SK-N-SH (cell line): Measurements from ENCODE around the gene HAGHL. TPM values are rescaled to one million over a fixed set of nuclear protein-coding genes. Genes with fewer than 3 reads are reported as not detected.

Source experiments
- CTCF ChIA-PET: fragments of 300-600, 350-600 bp; formaldehyde crosslinking; extraction: SDS; loops from one replicate; lab custom pipeline; 2021; lab: Yijun Ruan, JAX
- POLR2A ChIA-PET: fragments of 350-600 bp; sonication (Branson Sonifier 250); formaldehyde crosslinking; extraction: SDS; loops from one replicate; lab custom pipeline; 2020; ENCODE audit warnings: antibody characterized with exemption, inconsistent platforms; lab: Yijun Ruan, JAX
- DNase-seq: peaks from one replicate; pipeline ENCODE4 v3.0.0; 2012
- H2AFZ ChIP-seq: fragments of 200-600 bp; sonication (generic); 2 replicates; pipeline ENCODE4 v1.8.1; 2016; ENCODE audit warnings: antibody characterized with exemption, mild to moderate bottlenecking, low read depth
- H3F3A ChIP-seq: fragments of 200-600 bp; sonication (generic); replicated peaks from 2 replicates; pipeline ENCODE3; 2016; ENCODE audit warnings: antibody characterized with exemption, mild to moderate bottlenecking; ENCODE audit not compliant: insufficient read depth
- H3K27ac ChIP-seq, 2 experiments: fragments of 200-500 bp in 1 of 2; fragments of 200-600 bp in 1 of 2; sonication (Bioruptor generic) in 1 of 2; sonication (generic), shearing (Covaris generic) in 1 of 2; 2 replicates each; pipeline versions ENCODE4 v1.5.1 to v1.6.1; 2014 to 2016; ENCODE audit warnings: low read depth in 2 of 2, inconsistent platforms in 1 of 2, low read length in 1 of 2, mild to moderate bottlenecking in 1 of 2, mixed read lengths in 1 of 2
- H3K27me3 ChIP-seq: fragments of 200-600 bp; sonication (generic), shearing (Covaris generic); 2 replicates; pipeline ENCODE4 v1.6.1; 2016; ENCODE audit warnings: mixed run types; ENCODE audit not compliant: insufficient read depth
- H3K36me3 ChIP-seq, 2 experiments: fragments of 200-500 bp in 1 of 2; fragments of 200-600 bp in 1 of 2; sonication (Bioruptor generic) in 1 of 2; sonication (generic) in 1 of 2; replicated peaks in 1 of 2; 2 replicates each; pipeline versions ENCODE3 to v1.5.1; 2014 to 2016; ENCODE audit warnings: low read length in 1 of 2, mild to moderate bottlenecking in 1 of 2; ENCODE audit not compliant: insufficient read depth in 2 of 2, control insufficient read depth in 1 of 2
- H3K4me1 ChIP-seq, 2 experiments: fragments of 200-500 bp in 1 of 2; fragments of 200-600 bp in 1 of 2; sonication (Bioruptor generic) in 1 of 2; sonication (generic), shearing (Covaris generic) in 1 of 2; 2 replicates each; pipeline versions ENCODE4 v1.5.1 to v1.6.1; 2014 to 2016; ENCODE audit warnings: low read depth in 1 of 2, low read length in 1 of 2, mixed run types in 1 of 2; ENCODE audit not compliant: insufficient read depth in 2 of 2, control insufficient read depth in 1 of 2
- H3K4me2 ChIP-seq: fragments of 200-600 bp; sonication (generic), shearing (Covaris generic); 2 replicates; pipeline ENCODE4 v1.6.1; 2017; ENCODE audit warnings: mixed run types
- H3K4me3 ChIP-seq, 2 experiments: fragments of 200-500 bp in 1 of 2; fragments of 200-600 bp in 1 of 2; sonication (Bioruptor generic) in 1 of 2; sonication (generic), shearing (Covaris generic) in 1 of 2; 2 replicates each; pipeline versions ENCODE4 v1.5.1 to v1.8.1; 2014 to 2016; ENCODE audit warnings: low read depth in 2 of 2, inconsistent platforms in 1 of 2, low read length in 1 of 2, mild to moderate bottlenecking in 1 of 2, mixed read lengths in 1 of 2, moderate library complexity in 1 of 2
- H3K79me2 ChIP-seq: fragments of 200-600 bp; sonication (generic); 2 replicates; pipeline ENCODE4 v1.8.1; 2017; ENCODE audit warnings: mild to moderate bottlenecking; ENCODE audit not compliant: insufficient read depth
- H3K9ac ChIP-seq: fragments of 200-600 bp; sonication (generic); 2 replicates; pipeline ENCODE4 v1.6.1; 2017; ENCODE audit warnings: mixed run types
- H3K9me2 ChIP-seq: fragments of 200-600 bp; sonication (generic); 2 replicates; pipeline ENCODE4 v1.6.1; 2017; ENCODE audit warnings: mixed run types
- H3K9me3 ChIP-seq: fragments of 200-600 bp; sonication (generic); 2 replicates; pipeline ENCODE4 v1.6.1; 2017; ENCODE audit warnings: mixed run types, mild to moderate bottlenecking, moderate library complexity
- H4K20me1 ChIP-seq: fragments of 200-600 bp; sonication (generic); 2 replicates; pipeline ENCODE4 v1.6.1; 2017; ENCODE audit warnings: mild to moderate bottlenecking, mixed run types; ENCODE audit not compliant: insufficient read depth
- CHD2 ChIP-seq: fragments of 150-350 bp; IDR thresholded peaks from 2 replicates; pipeline ENCODE4 v1.6.1; 2018; ENCODE audit warnings: low read length; ENCODE audit not compliant: partially characterized antibody
- FOXM1 ChIP-seq: IDR thresholded peaks from 2 replicates; pipeline ENCODE4 v1.4.0; 2012; ENCODE audit warnings: low read depth, mild to moderate bottlenecking
- GABPA ChIP-seq: IDR thresholded peaks from 2 replicates; pipeline ENCODE4 v1.4.0; 2012; ENCODE audit warnings: low read depth, mild to moderate bottlenecking
- GATA2 ChIP-seq: sonication (generic); formaldehyde crosslinking; IDR thresholded peaks from 2 replicates; pipeline ENCODE4 v1.5.0; 2020; ENCODE audit warnings: mild to moderate bottlenecking, missing genetic modification reagents
- JUND ChIP-seq: IDR thresholded peaks from 2 replicates; pipeline ENCODE4 v1.4.0; 2012
- MEF2A ChIP-seq: IDR thresholded peaks from 2 replicates; pipeline ENCODE4 v1.4.0; 2012; ENCODE audit warnings: low read depth, borderline replicate concordance
- NRF1 ChIP-seq: IDR thresholded peaks from 2 replicates; pipeline ENCODE4 v1.6.1; 2012; ENCODE audit warnings: low read depth, mild to moderate bottlenecking, low read length
- POLR2AphosphoS5 ChIP-seq: IDR thresholded peaks from 2 replicates; pipeline ENCODE4 v1.6.1; 2012; ENCODE audit warnings: low read depth, low read length
- RAD21 ChIP-seq: IDR thresholded peaks from 2 replicates; pipeline ENCODE4 v1.6.1; 2012; ENCODE audit warnings: mild to moderate bottlenecking, low read length
- RXRA ChIP-seq: IDR thresholded peaks from 2 replicates; pipeline ENCODE4 v1.4.0; 2012; ENCODE audit warnings: low read depth, mild to moderate bottlenecking, borderline replicate concordance
- SMC3 ChIP-seq: IDR thresholded peaks from 2 replicates; pipeline ENCODE4 v1.6.1; 2012; ENCODE audit warnings: low read depth, low read length, improper control_type of control experiment
- TEAD4 ChIP-seq: IDR thresholded peaks from 2 replicates; pipeline ENCODE4 v1.4.0; 2012; ENCODE audit warnings: mild to moderate bottlenecking, borderline replicate concordance; ENCODE audit not compliant: insufficient read depth
- WGBS: methylation state at CpG from one replicate; pipeline ENCODE4 v1.1.6; 2017; ENCODE audit warnings: low lambda C conversion rate; 5-methylcytosine and 5-hydroxymethylcytosine counted together
- polyA plus RNA-seq, 3 experiments: library from polyadenylated mRNA; depleted of rRNA; stranded (reverse); fragments of >200 nt; gene quantifications; 2 replicates each; pipeline ENCODE4 v1.2.3, GENCODE V29; 2012
- TF ChIP-seq, protein P1 (sequence below): IDR thresholded peaks from 2 replicates; pipeline ENCODE4 v1.6.1; 2012; ENCODE audit warnings: mild to moderate bottlenecking, low read depth, low read length, moderate library complexity
- TF ChIP-seq, protein P2 (sequence below): IDR thresholded peaks from 2 replicates; pipeline ENCODE4 v1.4.0; 2012; ENCODE audit warnings: low read depth, borderline replicate concordance
- TF ChIP-seq, protein P3 (sequence below): IDR thresholded peaks from 2 replicates; pipeline ENCODE4 v1.4.0; 2012; ENCODE audit warnings: low read depth

Gene HAGHL
- polyA plus RNA-seq, 1 of the 3 experiments (the other 2 are of a cell fraction), result 65.5 TPM

DNA sequence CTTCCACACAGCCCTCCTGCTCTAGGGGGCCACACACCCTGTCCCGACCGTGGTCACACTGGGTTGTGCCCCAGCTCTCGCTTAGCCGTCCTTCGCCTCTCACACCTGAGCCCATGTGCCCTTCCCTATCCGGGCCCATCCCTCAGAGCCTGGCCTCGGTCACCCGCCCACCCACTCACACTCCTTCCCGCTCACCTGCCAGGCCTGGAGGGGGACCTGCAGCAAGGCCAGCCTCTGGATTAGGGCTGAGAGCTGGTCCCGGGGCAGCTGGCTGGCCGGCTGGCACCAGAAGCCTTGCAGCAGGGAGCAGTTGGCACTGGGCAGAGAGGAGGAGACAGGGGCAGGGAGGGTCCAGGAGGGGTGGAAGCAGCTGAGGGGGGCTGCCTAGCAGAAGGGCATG lies 51.5 kb downstream of the HAGHL start:
- Histone ChIP-seq H3K4me3 (no peak overlapping the region), H3K4me1 (peaks cover 0 to 8% of the 10 kb centered on the region in 2 experiments; a peak in 1 of 4 replicates), H3K4me2 (no peak overlapping the region), H3K36me3 (no peaks in the 10 kb centered on the region), H3K27me3 (peaks cover 17% of the 10 kb centered on the region; the same call in 1 of the 2 replicates), H3K9ac (no peak overlapping the region), H3K9me3 (no peaks in the 10 kb centered on the region), H3F3A (no peaks in the 10 kb centered on the region), H3K27ac (no peak overlapping the region)
- no peak for DNase-seq
- 83% methylated on average over 9 of the region's 11 CpGs for WGBS
- POLR2A ChIA-PET, result no interaction called here
- CTCF ChIA-PET, result interaction anchor here (1.0 kb wide), 1 partner anchor 33 kb away, joined by 4 read pairs; no protein-coding TSS in a partner anchor
- TF ChIP-seq SMC3, result no peak
- TF ChIP-seq POLR2AphosphoS5, result no peak
- TF ChIP-seq, protein P1, sequence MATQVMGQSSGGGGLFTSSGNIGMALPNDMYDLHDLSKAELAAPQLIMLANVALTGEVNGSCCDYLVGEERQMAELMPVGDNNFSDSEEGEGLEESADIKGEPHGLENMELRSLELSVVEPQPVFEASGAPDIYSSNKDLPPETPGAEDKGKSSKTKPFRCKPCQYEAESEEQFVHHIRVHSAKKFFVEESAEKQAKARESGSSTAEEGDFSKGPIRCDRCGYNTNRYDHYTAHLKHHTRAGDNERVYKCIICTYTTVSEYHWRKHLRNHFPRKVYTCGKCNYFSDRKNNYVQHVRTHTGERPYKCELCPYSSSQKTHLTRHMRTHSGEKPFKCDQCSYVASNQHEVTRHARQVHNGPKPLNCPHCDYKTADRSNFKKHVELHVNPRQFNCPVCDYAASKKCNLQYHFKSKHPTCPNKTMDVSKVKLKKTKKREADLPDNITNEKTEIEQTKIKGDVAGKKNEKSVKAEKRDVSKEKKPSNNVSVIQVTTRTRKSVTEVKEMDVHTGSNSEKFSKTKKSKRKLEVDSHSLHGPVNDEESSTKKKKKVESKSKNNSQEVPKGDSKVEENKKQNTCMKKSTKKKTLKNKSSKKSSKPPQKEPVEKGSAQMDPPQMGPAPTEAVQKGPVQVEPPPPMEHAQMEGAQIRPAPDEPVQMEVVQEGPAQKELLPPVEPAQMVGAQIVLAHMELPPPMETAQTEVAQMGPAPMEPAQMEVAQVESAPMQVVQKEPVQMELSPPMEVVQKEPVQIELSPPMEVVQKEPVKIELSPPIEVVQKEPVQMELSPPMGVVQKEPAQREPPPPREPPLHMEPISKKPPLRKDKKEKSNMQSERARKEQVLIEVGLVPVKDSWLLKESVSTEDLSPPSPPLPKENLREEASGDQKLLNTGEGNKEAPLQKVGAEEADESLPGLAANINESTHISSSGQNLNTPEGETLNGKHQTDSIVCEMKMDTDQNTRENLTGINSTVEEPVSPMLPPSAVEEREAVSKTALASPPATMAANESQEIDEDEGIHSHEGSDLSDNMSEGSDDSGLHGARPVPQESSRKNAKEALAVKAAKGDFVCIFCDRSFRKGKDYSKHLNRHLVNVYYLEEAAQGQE, result no peak
- TF ChIP-seq, protein P2, sequence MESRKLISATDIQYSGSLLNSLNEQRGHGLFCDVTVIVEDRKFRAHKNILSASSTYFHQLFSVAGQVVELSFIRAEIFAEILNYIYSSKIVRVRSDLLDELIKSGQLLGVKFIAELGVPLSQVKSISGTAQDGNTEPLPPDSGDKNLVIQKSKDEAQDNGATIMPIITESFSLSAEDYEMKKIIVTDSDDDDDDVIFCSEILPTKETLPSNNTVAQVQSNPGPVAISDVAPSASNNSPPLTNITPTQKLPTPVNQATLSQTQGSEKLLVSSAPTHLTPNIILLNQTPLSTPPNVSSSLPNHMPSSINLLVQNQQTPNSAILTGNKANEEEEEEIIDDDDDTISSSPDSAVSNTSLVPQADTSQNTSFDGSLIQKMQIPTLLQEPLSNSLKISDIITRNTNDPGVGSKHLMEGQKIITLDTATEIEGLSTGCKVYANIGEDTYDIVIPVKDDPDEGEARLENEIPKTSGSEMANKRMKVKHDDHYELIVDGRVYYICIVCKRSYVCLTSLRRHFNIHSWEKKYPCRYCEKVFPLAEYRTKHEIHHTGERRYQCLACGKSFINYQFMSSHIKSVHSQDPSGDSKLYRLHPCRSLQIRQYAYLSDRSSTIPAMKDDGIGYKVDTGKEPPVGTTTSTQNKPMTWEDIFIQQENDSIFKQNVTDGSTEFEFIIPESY, result no peak
- TF ChIP-seq, protein P3, sequence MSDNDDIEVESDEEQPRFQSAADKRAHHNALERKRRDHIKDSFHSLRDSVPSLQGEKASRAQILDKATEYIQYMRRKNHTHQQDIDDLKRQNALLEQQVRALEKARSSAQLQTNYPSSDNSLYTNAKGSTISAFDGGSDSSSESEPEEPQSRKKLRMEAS, result no peak
- TF ChIP-seq RXRA, result no peak
- TF ChIP-seq FOXM1, result no peak
- no peak for TF ChIP-seq CHD2
- no peak for TF ChIP-seq MEF2A
- TF ChIP-seq TEAD4, result no peak
- no peak for TF ChIP-seq NRF1
- TF ChIP-seq GABPA, result no peak
- TF ChIP-seq GATA2 (CRISPR knock-in tag), result no peak
- TF ChIP-seq RAD21, result no peak
- no peak for TF ChIP-seq JUND
- TF ChIP-seq, all 33 proteins: peak for 0
- Histone ChIP-seq H3K79me2 (no peaks in the 10 kb centered on the region), H3K9me2 (no peaks in the 10 kb centered on the region), H2AFZ (no peak overlapping the region), H4K20me1 (no peaks in the 10 kb centered on the region)
